NCI-H2227 (cell line): ENCODE measurements around the gene MYMK.

Source experiments
- DNase-seq: peaks from one replicate; lab custom pipeline; 2025; ENCODE audit not compliant: unreplicated experiment; lab: John Stamatoyannopoulos, UW

The MYMK gene

GRCh38 chr9:133505901-133506652, 18.7 kb downstream of the MYMK start:
- no peak for DNase-seq

DNA sequence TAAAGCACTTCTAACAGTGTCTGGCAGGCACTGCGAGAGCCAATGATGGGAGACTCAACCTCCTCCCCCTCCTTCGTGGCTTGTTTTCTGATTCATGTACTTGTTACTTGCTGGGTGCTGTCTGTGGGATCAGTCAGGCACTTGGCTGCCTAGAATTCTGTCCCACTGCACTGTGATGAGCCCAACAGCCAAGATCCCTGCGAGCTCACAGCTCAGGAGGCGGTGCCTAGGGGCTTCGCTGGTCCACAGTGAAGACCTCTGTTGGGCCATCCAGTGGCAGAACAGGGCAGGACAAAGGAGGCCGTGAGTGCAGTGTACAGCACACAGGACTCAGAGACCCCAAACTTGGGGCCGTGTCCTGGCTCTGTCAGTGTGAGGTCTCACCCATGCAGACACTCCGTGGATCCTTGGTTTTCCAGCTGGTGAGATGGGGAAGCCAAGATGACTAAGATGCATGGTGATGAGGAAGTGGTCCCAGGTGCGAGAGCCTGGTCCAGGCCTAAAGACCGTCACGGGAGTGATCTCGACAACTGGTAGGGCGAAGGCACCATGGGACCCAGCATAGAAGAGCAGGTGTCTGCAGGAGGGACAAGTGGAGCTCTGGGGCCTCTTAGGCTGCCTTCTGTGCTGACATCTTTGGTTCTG, 19.5 kb downstream of the MYMK start:
- no peak for DNase-seq

DNA sequence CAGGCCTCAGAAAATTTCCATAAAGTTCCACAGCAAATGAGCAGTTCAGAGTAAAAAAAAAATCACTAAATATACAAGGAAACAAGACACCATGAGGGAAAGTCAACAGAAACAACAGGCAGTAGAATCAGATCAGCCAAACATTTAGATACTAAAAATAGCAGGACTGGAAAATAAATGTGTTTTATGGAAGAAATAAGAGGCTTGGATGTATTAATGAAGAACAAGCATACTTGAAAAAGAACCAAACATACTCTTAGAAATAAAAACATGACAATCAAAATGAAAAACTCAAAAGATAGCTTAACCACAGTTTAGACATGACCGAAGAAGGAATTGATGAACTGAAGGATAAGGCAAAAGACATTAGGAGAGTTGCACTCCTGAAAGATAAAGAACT, 22.6 kb downstream of the MYMK start:
- no peak for DNase-seq

DNA sequence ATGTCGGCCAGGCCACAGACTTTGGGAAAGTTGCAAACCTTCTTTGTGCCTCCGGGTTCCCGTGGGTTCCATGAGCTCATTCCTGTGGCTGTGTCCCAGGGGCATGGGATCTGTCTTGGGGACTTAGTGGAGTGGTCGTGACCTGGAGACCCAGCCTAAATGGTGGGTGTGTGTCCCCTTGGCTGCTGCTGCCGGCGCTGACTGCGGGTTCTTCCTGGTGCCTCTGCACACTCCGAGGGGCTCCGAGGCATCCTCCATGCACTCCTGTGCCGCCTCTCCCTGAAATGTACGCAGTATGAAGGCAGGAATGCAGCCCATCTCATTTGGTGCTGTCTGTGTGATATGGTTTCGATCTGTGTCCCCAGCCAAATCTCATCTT, 24.9 kb downstream of the MYMK start:
- DNase-seq: no peak

GRCh38 chr9:133499132-133499891, 25.4 kb downstream of the MYMK start:
- DNase-seq: no peak

- no peak for DNase-seq
Observed at GRCh38 chr9:133496861-133497842, 27.6 kb downstream of the MYMK start.

DNA sequence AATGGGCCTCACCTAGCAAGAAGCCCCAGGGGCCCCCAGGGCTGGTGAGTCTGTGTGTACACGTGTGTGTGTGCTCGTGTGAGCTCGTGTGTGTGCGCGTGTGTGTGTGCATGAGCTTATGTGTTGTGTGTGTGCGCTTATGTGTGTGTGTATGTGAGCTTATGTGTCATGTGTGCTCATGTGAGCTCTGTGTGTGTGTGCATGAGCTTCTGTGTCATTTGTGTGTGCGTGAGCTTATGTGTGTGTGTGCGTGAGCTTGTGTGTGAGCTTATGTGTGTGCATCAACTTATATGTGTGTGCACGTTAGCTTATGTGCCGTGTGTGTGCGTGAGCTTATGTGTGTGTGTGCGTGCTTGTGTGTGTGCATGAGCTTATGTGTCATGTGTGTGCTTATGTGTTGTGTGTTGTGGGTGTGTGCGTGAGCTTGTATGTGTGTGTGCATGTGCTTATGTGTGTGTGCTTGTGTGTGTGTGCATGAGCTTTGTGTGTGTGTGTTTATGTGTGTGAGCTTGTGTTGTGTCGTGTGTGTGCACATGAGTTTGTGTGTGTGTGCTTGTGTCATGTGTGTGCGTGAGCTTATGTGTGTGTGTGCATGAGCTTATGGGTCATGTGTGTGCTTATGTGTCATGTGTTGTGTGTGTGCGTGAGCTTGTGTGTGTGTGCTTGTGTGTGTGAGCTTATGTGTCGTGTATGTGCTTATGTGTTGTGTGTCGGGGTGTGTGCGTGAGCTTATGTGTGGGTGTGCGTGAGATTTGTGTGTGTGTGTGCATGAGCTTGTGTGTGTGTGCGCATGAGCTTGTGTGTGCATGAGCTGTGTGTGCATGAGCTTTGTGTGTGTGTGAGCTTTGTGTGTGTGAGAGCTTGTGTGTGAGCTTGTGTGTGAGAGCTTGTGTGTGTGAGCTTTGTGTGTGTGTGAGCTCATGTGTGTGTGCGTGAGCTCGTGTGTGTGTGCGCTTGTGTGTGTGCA, 29.1 kb downstream of the MYMK start:
- no peak for DNase-seq

GRCh38 chr9:133494636-133495326, 30.0 kb downstream of the MYMK start:
- DNase-seq: no peak

DNA sequence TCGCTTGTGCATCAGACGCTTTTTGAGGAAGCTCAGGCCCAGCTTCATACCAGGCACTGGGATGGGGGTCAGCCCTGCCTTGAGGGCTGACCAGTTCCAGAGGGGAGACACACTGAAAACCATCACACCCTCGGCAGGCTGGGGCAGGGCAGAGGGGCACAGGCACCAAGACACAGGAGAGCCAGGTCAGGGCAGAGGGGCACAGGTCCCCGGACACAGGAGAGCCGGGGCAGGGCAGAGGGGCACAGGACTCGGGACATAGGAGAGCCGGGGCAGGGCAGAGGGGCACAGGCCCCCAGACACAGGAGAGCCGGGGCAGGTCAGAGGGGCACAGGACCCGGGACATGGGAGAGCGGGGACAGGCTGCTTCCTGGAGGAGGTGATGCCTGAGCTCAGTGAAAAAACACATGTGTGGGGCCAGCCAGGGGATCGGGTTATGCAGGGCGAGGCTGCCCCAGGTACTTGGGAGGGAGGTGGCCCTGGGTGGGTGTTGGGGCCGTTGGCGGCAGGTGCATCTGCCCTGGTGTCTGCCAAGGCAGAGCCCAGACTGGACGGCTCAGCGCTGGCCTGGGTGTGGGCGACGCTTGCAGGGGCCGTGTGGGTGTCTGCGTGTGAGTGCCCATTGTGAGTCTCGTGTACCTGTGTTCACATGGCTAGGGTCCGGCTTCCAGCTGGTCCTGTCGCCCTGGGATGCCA, 30.8 kb downstream of the MYMK start:
- DNase-seq: no peak

- no peak for DNase-seq
Observed at GRCh38 chr9:133493428-133493827, 31.3 kb downstream of the MYMK start.

GRCh38 chr9:133492061-133493021, 32.4 kb downstream of the MYMK start:
- no peak for DNase-seq

DNA sequence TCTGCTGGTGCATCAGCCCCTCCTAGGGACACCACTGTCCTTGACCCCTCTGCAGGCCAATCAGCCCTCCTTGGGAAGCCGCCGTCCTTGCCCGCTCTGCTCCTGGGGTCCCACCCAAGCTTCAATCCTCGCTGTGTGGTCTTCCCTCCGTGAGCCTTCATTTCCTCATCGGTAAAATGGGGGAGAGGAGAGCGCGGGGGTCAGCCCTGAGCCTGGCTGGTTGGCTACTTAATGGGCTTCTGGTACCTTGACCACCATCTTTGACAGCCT, 33.2 kb downstream of the MYMK start:
- DNase-seq: no peak

GRCh38 chr9:133490865-133491655, 33.7 kb downstream of the MYMK start:
- DNase-seq: no peak

DNA sequence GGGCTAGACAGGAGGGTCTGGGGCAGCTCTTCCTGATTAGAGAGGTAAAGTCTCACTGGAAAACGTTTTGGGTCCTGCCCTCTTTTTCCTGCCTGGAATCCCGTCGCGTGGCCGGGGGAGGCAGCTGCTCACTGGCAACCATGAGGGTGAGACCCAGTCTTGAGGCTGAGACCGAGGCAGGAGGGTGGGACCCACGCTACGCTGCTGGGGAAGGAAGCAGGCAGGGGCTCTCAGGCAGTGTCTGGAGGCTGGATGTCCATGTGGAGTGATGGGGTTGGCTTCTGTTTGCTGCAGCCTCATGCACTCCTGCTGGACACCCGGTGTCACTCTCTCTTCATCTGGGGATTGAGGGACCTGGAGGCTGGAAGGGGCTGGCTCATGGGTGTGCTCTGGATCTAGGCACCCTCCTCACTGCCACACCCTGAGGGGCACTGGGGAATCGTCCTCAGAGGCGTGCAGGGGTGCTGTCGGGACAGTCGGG, 34.5 kb downstream of the MYMK start:
- no peak for DNase-seq

- DNase-seq: no peak
Observed at GRCh38 chr9:133489253-133490190, 35.2 kb downstream of the MYMK start.
